ENCODE data around the gene RAB5B. TPM values are rescaled to one million over a fixed set of nuclear protein-coding genes. Genes with fewer than 3 reads are reported as not detected.

The RAB5B gene, protein sequence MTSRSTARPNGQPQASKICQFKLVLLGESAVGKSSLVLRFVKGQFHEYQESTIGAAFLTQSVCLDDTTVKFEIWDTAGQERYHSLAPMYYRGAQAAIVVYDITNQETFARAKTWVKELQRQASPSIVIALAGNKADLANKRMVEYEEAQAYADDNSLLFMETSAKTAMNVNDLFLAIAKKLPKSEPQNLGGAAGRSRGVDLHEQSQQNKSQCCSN
- total RNA-seq (2014; rRNA removed; shearing (Covaris generic)): 58.1 and 71.3 TPM in 2 replicates

DNA sequence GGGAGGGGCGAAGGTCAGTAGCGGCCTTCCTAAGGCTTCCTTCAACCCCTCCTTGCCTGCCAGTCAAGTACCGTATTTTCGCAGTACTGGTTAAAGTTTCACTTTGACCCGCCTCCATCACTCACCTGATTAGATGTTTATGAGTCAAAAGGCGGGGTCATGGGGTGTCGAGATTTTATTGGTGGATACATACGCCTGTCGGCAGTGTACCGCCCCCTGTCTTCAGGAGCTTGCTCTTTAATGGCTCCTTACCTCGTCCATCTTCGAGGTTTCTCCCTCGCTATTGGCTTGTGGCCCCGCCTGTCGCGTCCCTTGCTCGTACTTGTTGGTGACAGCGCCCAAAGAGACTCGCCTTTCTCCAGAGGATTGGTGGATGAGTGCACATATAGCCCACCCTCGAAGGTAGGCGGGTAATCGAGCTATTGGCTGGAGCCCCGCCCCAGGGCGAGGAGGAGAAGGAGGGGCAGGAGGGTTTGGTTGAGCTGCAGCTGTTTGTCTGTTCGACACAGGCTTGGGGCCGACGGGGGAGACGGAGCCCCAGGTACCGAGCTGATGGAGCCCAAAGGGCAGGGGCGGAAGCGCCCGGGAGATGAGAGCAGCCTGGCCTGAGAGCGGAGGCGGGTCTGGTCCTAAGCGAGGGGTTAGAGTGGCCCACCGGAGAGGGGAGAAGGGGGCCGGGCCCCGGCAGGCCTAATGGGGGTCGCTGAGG, at the start of gene RAB5B:
RAB5B (plus strand) TSS at position 480 of the 709 bp plus-strand sequence. CDS start 12,883 bp downstream, outside the sequence.
- DNase-seq (ENCODE audit: low read depth): peak; percentile 100

GRCh38 chr12:55925371-55925770, 48.5 kb upstream of the RAB5B start:
- no peak for DNase-seq (ENCODE audit: low read depth)

- peak; percentile 9 for DNase-seq (ENCODE audit: low read depth)
Observed at GRCh38 chr12:55925870-55926737, 47.8 kb upstream of the RAB5B start.

- peak; percentile 92 for DNase-seq (ENCODE audit: low read depth)
Observed at GRCh38 chr12:55926738-55927587, 46.9 kb upstream of the RAB5B start.

DNA sequence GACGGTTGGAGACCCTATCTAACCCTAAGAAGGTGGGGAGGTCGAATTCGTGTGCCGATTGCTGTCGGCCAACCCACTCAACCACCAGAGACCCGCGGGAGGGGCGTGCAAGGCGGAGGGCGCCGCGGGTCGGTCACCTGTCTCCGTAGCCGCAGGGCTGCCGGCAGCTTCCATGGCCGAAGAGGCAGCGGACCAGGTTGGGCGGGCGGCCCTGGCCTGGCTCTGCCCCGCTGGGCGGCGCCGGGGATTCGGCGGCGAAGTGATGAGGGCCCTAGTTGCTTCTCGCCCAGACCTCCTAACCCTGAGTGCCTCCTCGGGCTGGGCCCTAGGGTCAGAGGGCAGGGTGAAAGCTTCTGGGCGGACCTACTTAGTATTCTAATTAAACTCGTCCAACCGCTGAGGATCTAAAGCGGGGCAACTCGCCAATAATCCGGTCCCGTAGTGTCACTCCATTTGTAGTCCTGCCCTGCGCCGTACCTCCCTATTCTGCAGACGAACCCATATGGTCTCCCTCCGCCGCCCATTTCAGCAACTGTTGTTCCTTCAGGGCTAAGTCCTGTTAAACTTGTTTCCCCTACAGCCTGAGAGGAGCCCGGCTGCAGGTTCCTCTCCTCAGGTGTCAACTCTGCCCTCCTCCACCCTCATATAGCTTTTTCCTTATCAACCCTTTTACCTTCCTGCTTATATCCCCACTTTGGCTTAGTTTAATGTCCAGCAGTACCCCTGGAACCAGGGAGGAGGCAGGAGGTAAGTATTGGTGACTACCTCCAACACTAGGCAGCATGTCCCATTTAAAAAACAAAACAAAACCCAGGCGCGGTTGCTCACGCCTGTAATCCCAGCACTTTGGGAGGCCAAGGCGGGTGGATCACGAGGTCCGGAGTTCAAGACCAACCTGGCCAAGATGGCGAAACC, 46.0 kb upstream of the RAB5B start, which contains the start of gene PYM1:
PYM1 (minus strand) TSS at position 307 of the 915 bp plus-strand sequence; CDS start at position 174, 133 bp downstream.
- DNase-seq (ENCODE audit: low read depth): peak; percentile 70

GRCh38 chr12:55929306-55929791, 44.5 kb upstream of the RAB5B start:
- no peak for DNase-seq (ENCODE audit: low read depth)

DNA sequence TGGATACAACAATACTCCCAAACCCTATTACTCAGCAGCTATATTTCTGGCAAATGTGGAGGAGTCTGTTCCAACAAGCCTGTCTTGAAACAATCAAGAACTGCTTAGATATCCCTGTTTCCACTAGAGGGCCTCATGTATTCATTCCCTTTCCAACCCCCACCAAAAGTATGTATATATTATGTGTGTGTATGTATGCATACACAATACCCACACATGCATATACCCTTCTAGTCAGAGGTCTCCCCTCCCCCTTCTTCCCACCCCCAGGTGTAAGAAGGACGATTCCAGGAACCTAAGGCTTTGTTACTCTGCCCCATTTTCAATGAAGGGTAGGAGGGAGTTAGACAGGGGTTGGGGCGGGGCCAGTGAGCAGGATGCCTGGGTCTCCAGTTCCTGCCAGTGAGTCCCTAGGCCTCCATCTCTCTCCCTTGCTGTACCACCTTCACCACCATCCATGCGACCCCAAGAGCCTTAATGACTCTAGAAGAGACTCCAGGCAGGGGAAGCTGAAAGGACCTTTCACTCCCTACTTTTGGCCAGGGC, 43.0 kb upstream of the RAB5B start, which contains the start of gene DGKA:
DGKA (plus strand) TSS at position 392 of the 546 bp plus-strand sequence. CDS start 5,342 bp downstream, outside the sequence.
- peak; percentile 56 for DNase-seq (ENCODE audit: low read depth)

DNA sequence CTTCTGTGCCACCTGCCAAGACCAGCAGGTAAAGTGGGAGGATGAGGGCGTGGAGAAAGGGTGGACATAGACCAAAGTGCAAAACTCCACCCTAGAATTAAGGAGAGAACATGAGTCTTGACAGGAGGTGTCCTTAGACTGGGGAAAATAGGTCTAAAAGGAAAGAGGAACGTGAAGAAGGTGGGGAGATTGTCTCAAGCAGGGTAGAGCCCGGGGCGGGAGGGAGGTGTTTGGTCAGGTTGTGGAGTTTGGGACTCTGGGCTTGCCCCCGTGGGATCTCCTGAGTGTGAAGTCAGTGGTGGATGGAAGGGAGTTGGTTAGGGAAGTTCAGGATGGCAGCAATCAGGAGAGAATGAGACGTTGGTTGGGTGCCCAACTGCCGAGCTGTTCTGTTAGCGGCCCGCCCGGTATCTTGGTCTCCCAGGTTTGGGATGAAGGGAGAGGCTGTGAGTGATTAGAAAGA, 42.5 kb upstream of the RAB5B start:
- peak; percentile 35 for DNase-seq (ENCODE audit: low read depth)

DNA sequence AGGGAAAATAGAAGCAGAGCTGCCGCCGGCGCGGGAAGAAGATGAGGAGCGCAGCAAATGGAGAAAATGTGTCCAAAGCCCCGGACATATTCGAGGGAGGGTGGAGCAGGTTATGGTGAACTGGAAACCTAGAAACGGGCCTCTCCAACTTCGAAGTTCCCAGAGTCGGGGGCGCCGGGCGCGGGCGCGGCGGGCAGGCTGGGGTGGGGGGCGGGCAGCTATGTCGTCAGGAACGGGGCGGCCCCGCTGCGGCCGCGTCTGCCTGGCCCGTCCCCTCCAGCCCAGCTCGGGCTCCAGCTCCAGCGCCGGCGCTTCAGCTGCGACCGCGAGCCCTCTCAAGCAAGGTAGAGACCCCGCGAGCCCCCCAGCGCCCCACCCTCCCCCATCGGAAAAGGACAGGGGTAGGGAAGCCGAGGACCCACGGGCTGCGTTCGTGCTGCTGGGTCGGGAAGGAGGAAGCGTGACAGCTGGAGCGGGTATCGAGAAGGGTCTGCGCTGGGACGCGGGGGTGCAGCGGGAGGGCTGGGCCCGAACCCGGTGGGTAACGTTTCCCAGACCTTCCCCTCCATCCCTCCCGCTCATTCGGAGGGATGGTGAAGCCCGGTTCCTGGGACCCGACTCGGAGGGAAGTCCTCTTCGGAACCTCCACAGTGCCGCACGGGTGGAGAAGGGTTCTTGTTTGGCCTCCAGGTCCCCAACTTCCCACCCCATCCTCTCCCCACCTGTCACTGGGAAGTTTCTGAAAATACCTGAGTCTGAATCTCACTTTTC, 41.9 kb upstream of the RAB5B start:
- peak; percentile 28 for DNase-seq (ENCODE audit: low read depth)

DNA sequence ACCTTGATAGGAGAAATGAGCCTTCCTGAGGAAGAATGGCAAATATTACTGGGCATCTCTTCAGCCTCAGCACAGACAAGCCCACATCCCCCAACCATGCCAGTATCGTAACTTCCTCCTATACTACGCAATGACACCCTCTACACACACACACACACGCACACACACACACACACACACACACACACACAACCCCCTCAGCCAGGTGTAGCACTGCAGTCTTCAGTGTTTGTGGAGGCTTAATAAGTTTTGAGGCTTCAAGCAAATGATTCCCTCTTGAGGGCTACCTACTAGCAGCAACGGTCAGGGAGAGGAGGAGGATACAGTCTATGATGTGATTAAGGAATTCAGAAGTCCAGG, 41.3 kb upstream of the RAB5B start:
- DNase-seq (ENCODE audit: low read depth): no peak

DNA sequence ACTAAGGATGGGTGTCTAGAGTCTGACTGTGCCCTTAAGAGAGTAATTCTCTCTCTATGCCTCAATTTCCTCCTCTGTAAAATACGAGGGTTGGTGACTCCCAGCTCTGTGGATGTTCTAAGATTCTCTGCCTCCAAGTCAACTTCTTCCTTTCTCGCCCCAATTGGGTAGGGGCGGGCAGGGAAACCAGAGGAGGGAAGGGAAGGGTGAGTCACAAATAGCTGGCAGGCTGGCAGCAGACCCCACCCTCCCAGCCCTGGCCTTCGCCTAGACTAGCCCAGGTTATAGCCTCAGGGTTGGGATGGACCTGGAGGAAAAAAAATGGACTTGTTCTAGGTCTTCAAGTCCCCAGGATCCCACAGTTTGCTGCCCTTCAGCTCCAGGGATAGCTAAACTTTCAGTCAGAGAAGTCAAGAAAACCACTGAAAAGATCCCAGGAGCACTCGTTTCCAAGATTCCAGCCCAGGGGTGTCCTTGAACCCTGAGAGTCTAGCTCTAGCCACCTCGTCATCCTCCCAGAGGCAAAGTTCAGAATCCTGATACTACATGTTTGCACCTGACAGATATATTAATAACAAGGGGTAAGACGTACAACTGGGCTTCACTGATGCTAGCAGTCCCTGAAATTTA, 40.6 kb upstream of the RAB5B start:
- peak; percentile 85 for DNase-seq (ENCODE audit: low read depth)

- DNase-seq (ENCODE audit: low read depth): no peak
Observed at GRCh38 chr12:55933799-55934742, 39.8 kb upstream of the RAB5B start.

GRCh38 chr12:55934773-55935172, 39.1 kb upstream of the RAB5B start:
- DNase-seq (ENCODE audit: low read depth): no peak

DNA sequence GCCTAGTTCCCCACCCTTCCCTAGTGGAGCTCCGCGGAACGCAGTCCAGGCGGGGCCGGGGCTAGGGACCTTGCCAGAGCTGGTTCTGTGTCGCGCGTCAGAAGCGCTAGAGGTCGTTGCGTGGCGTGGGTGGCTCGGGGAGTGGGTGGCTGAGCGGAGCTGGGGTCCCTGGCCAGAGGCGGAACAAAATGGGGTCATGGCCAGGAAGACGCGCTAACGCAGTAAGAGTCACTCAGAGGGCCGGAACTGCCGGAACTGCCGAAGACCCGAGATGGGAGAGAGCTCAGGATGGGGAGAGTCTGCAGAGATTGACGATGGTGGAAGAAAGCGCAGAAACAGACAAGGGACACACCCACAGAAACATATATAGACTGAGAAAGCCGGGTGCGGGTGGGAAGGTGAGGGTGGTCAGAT, 38.1 kb upstream of the RAB5B start:
- no peak for DNase-seq (ENCODE audit: low read depth)

DNA sequence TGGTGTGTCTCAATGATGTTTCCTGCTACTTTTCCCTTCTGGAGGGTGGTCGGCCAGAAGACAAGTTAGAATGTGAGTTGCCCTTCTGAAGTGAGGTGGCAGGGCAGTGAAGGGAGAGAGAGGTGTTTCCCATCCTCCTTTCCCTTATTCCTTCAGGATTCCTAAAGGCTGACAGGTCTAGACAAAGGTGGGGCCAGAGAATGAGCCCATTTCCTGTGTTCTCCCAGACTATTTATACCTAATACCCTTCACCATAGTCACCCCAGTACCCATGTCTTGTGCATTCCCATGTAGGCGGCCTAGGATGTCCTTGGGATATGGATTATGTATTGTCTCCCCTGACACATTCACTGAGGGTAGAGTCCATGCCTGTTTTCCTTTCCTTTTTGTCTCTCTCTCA, 35.9 kb upstream of the RAB5B start:
- DNase-seq (ENCODE audit: low read depth): peak; percentile 46

GRCh38 chr12:55938826-55939501, 34.9 kb upstream of the RAB5B start:
- no peak for DNase-seq (ENCODE audit: low read depth)

All from M059J (cell line).